ENCODE data around the gene POF1B. TPM values are rescaled to one million over a fixed set of nuclear protein-coding genes. Genes with fewer than 3 reads are reported as not detected.
"Not testable (repeated sequence)": the region's sequence is repeated elsewhere in the genome, so short reads cannot be mapped to it uniquely, and the experiment has no call there.

POF1B gene
- polyA plus RNA-seq, 2 of the 4 experiments (the other 2 are of a cell fraction): 3.8 to 11.7 TPM

DNA sequence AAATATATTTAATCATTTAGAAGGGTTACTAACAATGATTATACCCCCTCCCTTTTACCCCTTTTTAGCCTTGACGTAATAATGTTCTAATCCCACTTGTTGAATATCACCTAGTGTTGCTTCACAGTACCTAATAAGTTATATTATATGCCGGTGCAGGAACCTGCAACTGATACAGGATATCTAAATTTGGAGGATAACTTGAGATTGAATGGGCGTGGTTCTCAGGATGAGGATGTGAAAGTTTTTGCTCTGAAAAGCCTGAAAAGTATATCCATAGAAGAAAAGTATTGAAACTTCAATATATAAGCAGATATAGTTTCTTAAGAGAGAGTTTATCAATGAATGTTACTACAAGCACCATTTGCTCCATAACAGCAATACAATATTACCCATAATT, 75.9 kb downstream of the POF1B start (continued):
- TF ChIP-seq RAD21 (conservative IDR thresholded peaks at IDR 0.05 in 1 of 2, IDR thresholded peaks at IDR 0.05 in 1 of 2): no peak
- no peak for TF ChIP-seq TP53 (CRISPR knock-in tag; IDR thresholded peaks at IDR 0.05)
- TF ChIP-seq GATA3 (IDR thresholded peaks at IDR 0.05; ENCODE audit: borderline replicate concordance): no peak
- TF ChIP-seq CHD2 (IDR thresholded peaks at IDR 0.05; ENCODE audit: low read length, partially characterized antibody): no peak

DNA sequence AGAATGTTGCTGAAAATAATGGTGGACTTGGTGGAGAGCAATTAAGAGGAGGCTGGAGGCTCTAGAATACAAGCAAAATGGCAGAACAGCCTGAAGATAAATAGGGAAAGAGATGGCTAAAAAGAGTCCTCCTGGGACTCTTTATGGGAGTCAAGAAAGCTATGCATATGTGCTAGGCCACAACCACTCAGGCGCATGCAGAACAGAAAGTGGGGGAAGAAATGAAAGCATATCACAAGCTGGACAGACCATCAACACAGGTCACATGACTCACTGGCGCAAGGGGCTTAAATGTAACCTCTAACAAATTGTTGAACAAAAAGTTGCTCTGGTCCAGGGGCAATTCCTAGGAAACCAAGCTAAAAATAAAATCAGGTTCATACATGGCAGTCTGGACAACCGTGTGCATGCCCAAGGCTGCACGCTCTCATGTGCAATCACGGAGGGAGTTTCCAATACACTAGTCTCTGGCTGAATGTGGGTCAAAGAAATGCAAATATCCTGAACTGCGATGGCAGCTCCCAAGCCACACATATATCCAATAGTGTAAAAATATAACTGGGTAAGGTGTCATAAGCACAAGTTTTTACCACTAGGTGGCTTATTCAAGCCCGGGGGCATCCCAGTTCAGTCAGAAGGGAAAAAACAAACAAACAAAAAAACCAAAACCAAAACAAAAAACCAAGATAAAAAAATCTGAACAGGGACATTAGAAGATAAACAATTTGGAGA, 90.3 kb downstream of the POF1B start:
- CTCF ChIA-PET: no interaction called here
- Histone ChIP-seq H3K4me1 (no peaks in the 10 kb centered on the region), H3K27ac (no peak overlapping the region), H3K4me2 (no peak overlapping the region), H3K4me3 (no peak overlapping the region), H3K9me3 (no peaks in the 10 kb centered on the region)
- POLR2A ChIA-PET: interaction anchor here (0.5 kb wide), 1 partner anchor 45 kb away, joined by 3 read pairs; no protein-coding TSS in a partner anchor
- DNase-seq (ENCODE audit: low read depth in 1 of 2, low spot score in 1 of 2) (no peak), ATAC-seq (no peak), FAIRE-seq (peak; percentile 36)
- TF ChIP-seq HDAC2 (IDR thresholded peaks at IDR 0.05): no peak
- no peak for TF ChIP-seq RNF2 (IDR thresholded peaks at IDR 0.05; ENCODE audit: borderline replicate concordance, low read depth)
- no peak for TF ChIP-seq FOSL2 (IDR thresholded peaks at IDR 0.05)
- no peak for TF ChIP-seq FOSL2 (CRISPR knock-in tag; IDR thresholded peaks at IDR 0.05)
- TF ChIP-seq RFX5 (IDR thresholded peaks at IDR 0.05): no peak
- no peak for TF ChIP-seq ZFP36 (IDR thresholded peaks at IDR 0.05; ENCODE audit: borderline replicate concordance, partially characterized antibody)
- TF ChIP-seq, protein P1, sequence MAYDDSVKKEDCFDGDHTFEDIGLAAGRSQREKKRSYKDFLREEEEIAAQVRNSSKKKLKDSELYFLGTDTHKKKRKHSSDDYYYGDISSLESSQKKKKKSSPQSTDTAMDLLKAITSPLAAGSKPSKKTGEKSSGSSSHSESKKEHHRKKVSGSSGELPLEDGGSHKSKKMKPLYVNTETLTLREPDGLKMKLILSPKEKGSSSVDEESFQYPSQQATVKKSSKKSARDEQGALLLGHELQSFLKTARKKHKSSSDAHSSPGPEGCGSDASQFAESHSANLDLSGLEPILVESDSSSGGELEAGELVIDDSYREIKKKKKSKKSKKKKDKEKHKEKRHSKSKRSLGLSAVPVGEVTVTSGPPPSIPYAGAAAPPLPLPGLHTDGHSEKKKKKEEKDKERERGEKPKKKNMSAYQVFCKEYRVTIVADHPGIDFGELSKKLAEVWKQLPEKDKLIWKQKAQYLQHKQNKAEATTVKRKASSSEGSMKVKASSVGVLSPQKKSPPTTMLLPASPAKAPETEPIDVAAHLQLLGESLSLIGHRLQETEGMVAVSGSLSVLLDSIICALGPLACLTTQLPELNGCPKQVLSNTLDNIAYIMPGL (CRISPR knock-in tag; IDR thresholded peaks at IDR 0.05; ENCODE audit: borderline replicate concordance): no peak
- WGBS (ENCODE audit: missing lambda C conversion rate): 81% methylated on average over 7 of the region's 7 CpGs

DNA sequence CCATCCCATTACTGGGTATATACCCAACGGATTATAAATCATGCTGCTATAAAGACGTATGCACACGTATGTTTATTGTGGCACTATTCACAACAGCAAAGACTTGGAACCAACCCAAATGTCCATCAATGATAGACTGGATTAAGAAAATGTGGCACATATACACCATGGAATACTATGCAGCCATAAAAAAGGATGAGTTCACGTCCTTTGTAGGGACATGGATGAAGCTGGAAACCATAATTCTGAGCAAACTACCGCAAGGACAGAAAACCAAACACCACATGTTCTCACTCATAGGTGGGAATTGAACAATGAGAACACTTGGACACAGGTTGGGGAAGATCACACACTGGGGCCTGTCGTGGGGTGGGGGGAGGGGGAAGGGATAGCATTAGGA, 94.2 kb downstream of the POF1B start:
- H3K4me3 ChIP-seq; ATAC-seq; H3K4me2 ChIP-seq; H3K4me1 ChIP-seq; H3K9me3 ChIP-seq; FAIRE-seq; CTCF ChIA-PET; DNase-seq (ENCODE audit: low read depth in 1 of 2, low spot score in 1 of 2); H3K27ac ChIP-seq; POLR2A ChIA-PET: not testable (repeated sequence)
- WGBS (ENCODE audit: missing lambda C conversion rate): 72% methylated on average over 4 of the region's 6 CpGs

DNA sequence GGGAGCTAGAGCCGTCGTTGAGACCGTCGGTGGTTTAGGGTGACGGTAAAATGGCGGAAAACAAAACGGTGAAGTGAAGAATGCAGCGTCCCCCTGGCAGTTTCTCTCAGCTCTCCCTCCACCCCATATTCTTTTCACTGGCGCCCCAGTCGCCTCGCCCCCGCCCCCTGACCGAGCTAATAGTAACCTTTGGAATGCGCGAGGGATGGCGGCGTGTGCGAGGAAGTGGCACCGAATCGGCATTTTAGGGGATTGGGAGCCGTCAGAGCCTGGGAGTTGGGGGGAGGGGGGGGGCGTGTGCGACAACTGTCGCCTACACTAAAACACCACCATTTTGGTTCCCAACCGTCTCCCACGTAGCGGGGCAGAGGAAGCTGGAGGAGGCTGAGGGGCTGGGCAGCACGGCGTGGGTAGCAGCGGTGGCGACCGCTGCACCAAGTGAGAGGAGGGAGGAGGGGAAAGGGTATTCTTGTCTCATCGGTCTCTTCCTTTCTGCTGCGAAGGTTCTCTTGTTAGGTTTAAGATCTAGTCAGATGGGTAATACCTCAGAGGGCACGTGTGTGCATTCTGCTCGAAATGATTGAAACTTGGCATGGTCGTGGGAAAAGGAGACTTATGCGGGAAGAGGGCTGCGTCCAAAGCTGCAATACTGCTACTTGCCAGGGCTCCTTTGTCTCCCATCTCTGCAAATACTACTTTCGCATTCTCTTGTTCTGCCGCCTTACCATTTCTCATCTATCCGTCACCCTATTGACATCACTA, 134.8 kb downstream of the POF1B start:
- H3K27ac ChIP-seq: peak overlapping the region; percentile 66 to 82; a peak in 5 of 6 replicates
- 1% methylated on average over 19 of the region's 42 CpGs for WGBS (ENCODE audit: missing lambda C conversion rate)
- peak overlapping the region; percentile 83 for H3K4me3 ChIP-seq
- FAIRE-seq (no peak), DNase-seq (ENCODE audit: low read depth in 1 of 2, low spot score in 1 of 2) (peak; percentile 5 to 18), ATAC-seq (peak; percentile 75 to 79)
- peak overlapping the region; percentile 83 for H3K4me2 ChIP-seq
- CTCF ChIA-PET: interaction anchor here (0.7 kb wide), 1 partner anchor 1638 kb away, joined by 3 read pairs; no protein-coding TSS in a partner anchor
- no peaks in the 10 kb centered on the region for H3K4me1 ChIP-seq
- POLR2A ChIA-PET: interaction anchor here (0.7 kb wide), 1 partner anchor 44 kb away, joined by 3 read pairs; no protein-coding TSS in a partner anchor
- no peaks in the 10 kb centered on the region for H3K9me3 ChIP-seq
- TF ChIP-seq RARB (CRISPR knock-in tag; IDR thresholded peaks at IDR 0.05) (no peak), FOSL2 (IDR thresholded peaks at IDR 0.05) (no peak), FOSL2 (CRISPR knock-in tag; IDR thresholded peaks at IDR 0.05) (no peak), RNF2 (IDR thresholded peaks at IDR 0.05; ENCODE audit: borderline replicate concordance, low read depth) (no peak), TP53 (CRISPR knock-in tag; IDR thresholded peaks at IDR 0.05) (no peak), HDAC2 (IDR thresholded peaks at IDR 0.05) (no peak), ESRRA (IDR thresholded peaks at IDR 0.05; ENCODE audit: borderline replicate concordance, low read length) (no peak), TFCP2L1 (CRISPR knock-in tag; IDR thresholded peaks at IDR 0.05) (no peak), CBX2 (IDR thresholded peaks at IDR 0.05; ENCODE audit: borderline replicate concordance, low read depth) (no peak), JUN (IDR thresholded peaks at IDR 0.05) (no peak), FOXS1 (CRISPR knock-in tag; IDR thresholded peaks at IDR 0.05) (no peak), CEBPB (IDR thresholded peaks at IDR 0.05) (no peak), POLR2AphosphoS2 (conservative IDR thresholded peaks at IDR 0.05; ENCODE audit: low read length) (no peak), NPAS2 (CRISPR knock-in tag; IDR thresholded peaks at IDR 0.05; ENCODE audit: borderline replicate concordance) (no peak)
- TF ChIP-seq, protein P2, sequence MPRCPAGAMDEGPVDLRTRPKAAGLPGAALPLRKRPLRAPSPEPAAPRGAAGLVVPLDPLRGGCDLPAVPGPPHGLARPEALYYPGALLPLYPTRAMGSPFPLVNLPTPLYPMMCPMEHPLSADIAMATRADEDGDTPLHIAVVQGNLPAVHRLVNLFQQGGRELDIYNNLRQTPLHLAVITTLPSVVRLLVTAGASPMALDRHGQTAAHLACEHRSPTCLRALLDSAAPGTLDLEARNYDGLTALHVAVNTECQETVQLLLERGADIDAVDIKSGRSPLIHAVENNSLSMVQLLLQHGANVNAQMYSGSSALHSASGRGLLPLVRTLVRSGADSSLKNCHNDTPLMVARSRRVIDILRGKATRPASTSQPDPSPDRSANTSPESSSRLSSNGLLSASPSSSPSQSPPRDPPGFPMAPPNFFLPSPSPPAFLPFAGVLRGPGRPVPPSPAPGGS (IDR thresholded peaks at IDR 0.05): no peak
- TF ChIP-seq, protein P3, sequence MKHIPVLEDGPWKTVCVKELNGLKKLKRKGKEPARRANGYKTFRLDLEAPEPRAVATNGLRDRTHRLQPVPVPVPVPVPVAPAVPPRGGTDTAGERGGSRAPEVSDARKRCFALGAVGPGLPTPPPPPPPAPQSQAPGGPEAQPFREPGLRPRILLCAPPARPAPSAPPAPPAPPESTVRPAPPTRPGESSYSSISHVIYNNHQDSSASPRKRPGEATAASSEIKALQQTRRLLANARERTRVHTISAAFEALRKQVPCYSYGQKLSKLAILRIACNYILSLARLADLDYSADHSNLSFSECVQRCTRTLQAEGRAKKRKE (CRISPR knock-in tag; IDR thresholded peaks at IDR 0.05; ENCODE audit: low read depth): no peak
- TF ChIP-seq, protein P4, sequence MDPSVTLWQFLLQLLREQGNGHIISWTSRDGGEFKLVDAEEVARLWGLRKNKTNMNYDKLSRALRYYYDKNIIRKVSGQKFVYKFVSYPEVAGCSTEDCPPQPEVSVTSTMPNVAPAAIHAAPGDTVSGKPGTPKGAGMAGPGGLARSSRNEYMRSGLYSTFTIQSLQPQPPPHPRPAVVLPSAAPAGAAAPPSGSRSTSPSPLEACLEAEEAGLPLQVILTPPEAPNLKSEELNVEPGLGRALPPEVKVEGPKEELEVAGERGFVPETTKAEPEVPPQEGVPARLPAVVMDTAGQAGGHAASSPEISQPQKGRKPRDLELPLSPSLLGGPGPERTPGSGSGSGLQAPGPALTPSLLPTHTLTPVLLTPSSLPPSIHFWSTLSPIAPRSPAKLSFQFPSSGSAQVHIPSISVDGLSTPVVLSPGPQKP (IDR thresholded peaks at IDR 0.05; ENCODE audit: low read depth, low read length): no peak
